G401.6 (cell line): ENCODE measurements around the gene GGTLC2.

ENCODE experiments used
- FAIRE-seq: peaks from 2 replicates; lab custom pipeline; 2012; peaks lifted over from hg19 to GRCh38; lab: Jason Lieb, UNC

GGTLC2 gene

GRCh38 chr22:22691716-22692701 is 47.6 kb downstream of the GGTLC2 start:
- FAIRE-seq = no peak

GRCh38 chr22:22692707-22693530 is 48.5 kb downstream of the GGTLC2 start:
- FAIRE-seq = no peak

- no peak for FAIRE-seq
Observed at GRCh38 chr22:22693531-22693884, 49.1 kb downstream of the GGTLC2 start.

- FAIRE-seq = no peak
Observed at GRCh38 chr22:22694106-22694505, 49.7 kb downstream of the GGTLC2 start.

GRCh38 chr22:22696104-22696503 is 51.7 kb downstream of the GGTLC2 start:
- FAIRE-seq = no peak
